GM18858 (cell line): Measurements from ENCODE around the gene PBXIP1.

Source experiments
- ATAC-seq: cut with Tn5 transposase; IDR thresholded peaks from one replicate; pipeline ENCODE4 v1.9.1; 2021; ENCODE audit not compliant: unreplicated experiment

Gene PBXIP1

GRCh38 chr1:154958681-154959425 is 3.0 kb upstream of the PBXIP1 start:
- ATAC-seq, result no peak

- no peak for ATAC-seq
Measured at GRCh38 chr1:154958036-154958435, 2.1 kb upstream of the PBXIP1 start.

DNA sequence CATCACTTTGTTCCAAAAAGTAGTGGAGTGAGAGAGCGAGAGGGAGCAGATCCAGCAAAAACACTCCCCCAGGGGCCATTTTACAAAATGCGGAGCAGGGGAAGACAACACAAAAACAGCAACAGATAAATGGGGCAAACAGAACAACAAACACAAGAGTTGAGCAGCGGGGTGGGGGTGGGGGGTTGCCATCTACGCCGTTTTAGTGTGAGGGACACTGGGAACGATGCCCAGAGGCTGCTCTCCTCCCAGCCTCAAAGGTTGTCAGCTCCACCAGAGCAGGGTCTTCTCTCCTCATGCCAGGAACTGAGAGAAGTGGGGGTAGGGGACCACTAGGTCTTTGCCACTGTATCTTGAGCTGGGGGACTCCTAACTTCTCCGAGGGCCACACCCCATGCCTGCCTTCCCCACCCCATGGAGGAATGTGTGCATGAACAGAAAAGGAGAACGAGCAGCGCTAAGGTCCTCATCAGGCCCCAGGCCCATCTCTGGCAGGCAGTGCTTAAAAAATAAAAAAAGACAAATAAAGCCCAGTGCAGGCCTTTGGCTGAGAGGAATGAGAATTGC is 1.3 kb upstream of the PBXIP1 start:
- ATAC-seq, result no peak

DNA sequence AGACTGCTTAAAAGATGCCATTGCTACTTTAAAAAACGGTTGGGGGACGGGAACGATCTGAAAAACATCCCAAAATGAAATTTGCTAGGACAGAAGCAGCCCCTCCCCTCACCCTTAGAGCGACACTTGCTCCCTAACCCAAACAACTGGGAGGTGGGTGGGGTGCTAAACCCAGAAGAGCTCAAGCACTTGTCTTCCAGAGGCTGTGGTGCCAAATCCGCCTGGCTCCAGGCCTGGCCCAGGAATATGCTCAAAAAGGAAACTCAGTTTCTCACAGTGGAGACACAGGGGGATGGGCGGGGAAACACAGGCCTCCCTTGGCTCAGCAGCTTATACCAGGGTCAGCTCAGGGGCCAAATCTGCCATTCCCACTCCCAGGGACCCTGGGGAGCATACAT is 644 bp upstream of the PBXIP1 start:
- ATAC-seq, result no peak

- no peak for ATAC-seq
Measured at GRCh38 chr1:154955039-154955717, 721 bp downstream of the PBXIP1 start.

- ATAC-seq, result no peak
Measured at GRCh38 chr1:154954541-154954940, 1.4 kb downstream of the PBXIP1 start.

DNA sequence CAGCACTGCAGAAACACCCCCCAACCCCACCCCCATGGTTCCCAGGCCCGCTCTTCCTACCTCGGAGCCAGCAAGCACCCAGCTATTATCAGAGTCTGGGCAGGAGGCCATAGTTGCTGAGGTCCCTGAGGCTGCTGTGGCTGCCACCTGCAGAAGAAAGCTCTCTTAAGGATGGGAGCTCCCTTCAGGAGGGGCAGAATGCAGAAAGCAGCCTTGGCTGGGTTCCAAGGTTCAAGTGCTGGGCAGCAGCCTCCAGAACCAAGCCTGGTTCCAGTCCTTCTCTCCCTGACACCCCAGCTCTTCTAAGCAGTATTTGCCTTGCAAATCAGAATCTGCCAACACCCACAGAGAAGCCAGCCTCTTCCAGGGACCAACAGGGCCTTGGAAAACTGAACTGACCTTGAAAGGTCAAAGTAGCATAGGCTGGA is 2.3 kb downstream of the PBXIP1 start:
- ATAC-seq, result no peak

DNA sequence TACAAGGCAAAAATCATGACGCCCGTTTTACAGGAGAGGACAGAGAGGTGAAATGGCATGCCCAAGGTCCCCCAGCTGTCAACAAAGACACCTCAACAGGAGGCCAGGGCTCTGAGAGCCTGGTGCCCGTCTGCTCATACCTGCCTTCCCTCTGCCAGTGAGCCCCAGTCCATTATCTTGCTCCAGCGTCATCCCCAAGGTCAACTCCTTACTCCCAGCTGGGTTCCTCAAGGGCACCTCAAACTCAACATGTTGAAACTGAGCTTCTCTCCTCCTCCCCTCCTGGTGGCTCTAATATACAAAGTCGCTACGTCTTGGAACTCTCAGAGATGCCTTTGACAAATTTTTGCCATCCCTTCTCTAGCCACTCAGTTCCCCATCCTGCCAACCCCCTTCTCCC is 3.2 kb downstream of the PBXIP1 start:
- no peak for ATAC-seq

DNA sequence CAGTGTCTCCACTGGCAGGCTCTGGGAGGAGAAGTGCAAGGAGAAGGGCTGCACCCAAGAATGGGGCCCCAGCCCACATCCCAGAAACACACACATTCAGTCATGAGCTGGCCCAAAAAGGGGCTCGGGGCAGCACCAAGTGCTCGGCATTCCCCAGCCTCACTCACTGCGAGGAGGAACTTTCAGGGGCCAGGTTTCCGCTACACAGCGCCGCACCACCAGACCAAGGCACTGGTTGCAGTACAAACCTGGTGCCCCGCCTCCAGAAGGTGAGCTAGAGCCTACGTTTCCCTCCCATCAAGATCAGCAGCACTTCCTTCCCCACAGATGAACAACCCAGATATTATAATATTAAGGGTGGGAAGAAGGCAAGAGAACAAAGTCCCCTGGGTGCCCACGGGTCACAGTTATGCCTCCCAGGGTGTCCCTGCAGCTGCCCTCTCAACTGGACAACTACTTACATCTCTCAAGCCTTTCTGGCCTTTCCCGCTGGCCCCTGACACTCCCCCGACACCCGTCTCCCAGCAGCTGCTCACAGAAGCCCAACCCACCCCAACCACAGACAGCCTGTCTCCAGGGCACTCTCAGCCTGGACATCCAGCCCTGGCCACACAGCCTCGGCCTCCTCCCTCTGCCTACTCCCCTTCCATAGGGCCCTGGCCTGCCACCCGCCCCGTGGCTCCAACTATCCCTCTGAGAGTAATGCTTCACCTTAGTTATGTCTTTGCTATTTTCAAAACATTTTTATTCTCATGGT is 3.8 kb downstream of the PBXIP1 start:
- no peak for ATAC-seq

DNA sequence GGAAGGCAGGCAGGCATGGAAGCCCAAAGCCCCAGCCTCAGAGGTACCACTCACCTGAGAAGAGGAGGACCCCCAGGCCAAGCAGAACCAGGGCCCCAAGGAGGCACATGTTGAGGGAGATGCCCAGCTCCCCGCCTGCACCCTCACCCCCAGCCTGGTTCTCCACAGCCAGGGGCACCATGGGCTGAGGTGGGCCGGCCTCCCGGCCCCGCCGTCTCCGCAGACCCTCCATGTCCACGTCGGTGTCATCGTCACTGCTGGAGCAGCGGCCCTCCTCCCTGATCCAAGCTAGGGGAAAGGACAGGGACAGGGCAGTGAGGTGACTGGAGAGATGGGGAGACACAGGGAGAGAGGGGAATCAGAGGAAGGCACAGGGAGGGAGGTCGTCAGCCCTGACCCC is 7.8 kb downstream of the PBXIP1 start:
- ATAC-seq, result no peak

DNA sequence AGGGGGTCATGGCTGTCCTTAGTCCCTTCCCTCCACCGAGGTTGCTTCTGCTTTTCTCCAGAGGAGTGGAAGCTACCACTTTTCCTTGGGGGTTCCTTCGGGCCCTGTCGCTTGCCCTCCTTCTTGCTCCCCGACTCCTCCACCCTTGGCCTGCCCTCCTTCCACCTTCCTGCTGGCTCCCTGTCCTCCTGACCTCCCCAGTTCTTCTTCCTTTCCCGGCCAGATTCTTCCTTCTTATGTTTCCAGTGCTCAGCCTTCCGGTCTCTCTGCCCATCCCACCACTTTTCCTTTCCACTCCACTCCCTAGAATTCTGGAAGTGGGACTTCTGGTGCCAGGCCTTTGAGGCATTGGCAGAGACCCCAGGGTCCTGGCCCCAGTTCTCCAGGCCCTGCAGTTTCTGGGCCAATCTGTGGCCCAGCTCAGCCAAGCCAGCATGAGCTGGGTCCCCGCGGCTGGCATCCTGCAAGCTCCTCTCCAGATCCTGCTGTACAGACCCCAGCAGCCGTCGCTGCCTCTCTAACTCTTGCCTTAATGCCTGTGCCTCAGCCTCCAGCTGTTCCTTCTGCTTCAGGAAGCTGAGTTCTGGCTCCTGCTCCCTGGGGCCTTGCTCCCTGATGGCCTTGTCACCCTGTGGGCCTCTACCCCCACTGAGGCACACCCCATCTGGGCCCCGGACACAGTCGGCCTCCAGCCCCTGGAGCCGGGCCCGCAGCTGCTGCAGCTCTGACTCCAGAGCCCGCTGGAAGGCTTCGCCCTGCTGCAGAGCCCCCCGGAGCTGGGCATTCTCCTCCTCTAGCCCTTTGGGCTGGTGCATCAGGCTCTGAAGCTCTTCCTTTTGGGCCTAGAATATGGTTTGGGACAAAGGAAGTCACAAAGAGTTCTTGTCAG is 9.7 kb downstream of the PBXIP1 start:
- ATAC-seq, result no peak

DNA sequence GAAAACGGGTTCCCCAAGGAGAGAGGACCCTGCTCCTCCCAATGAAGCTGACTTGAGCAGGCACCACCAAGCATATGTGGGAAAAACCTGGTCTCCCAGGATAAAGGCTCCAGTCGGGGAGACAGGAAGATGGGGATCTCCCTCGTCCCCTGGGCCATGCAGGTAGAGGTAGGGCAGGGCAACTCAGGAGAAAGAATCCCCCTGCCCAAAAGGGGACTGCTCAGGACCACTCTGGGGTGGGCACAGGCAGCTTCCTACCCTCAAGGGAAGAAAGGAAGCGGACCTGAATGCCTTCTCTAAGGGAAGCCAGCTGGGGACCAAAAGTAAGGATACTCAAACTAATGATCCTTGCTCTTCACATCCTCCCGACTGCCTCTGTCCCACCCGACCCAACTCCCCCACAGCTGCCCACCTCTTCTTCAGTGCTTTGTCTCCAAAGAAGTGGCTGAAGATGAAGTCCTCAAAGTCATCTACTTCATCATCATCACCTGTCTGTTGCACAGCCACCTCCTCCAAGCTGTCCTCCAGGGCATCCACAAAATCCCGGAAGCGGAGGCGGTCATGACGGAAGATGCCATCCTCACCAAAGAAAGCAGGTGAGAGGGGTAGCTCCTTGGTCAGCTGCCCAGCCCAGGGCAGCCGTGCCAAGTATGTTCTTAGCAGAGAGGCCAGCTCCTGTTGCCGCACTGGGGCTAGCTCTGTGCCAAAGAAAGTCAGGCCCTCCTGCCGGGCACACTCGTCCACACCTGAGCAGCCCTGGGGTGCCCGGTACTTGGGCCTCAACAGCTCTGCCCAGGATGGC is 10.5 kb downstream of the PBXIP1 start:
- ATAC-seq, result no peak

DNA sequence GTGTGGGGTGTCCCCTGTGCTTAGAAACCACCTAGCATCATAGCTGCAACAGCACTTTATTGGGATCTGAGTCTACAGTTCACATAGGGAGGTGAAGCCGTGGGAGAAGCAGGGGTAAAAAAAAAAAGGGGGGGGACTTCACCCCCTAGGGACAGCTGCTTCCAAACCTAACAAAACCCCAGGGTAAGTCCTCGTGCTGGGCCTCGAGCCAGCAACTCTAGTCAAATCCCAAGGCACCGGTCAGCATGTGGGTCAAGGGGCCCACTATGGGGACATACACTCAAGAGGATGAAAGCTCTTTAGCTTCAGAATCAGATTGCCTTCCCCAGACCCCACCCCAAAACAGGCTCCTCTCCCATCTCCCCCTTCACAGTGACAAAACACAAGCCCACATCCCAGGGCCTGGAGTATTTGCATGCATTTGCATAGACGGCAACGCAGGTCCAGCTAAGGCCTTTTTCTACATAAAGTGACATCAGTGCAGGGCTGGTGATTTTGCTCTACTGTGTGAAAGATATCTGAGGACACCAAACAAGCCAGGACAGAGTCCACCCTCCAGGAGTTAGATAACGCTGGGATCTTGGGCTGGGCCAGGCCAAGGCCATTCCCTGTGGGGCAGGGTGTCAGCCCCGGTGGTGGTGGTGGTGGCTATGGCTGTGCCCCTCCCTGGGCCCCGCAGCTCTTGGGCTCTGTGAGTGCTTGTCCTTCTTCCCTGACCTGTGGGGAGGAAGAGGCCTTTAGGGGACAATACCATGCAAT is 11.3 kb downstream of the PBXIP1 start:
- no peak for ATAC-seq

- ATAC-seq, result no peak
Measured at GRCh38 chr1:154943649-154944400, 12.1 kb downstream of the PBXIP1 start.

DNA sequence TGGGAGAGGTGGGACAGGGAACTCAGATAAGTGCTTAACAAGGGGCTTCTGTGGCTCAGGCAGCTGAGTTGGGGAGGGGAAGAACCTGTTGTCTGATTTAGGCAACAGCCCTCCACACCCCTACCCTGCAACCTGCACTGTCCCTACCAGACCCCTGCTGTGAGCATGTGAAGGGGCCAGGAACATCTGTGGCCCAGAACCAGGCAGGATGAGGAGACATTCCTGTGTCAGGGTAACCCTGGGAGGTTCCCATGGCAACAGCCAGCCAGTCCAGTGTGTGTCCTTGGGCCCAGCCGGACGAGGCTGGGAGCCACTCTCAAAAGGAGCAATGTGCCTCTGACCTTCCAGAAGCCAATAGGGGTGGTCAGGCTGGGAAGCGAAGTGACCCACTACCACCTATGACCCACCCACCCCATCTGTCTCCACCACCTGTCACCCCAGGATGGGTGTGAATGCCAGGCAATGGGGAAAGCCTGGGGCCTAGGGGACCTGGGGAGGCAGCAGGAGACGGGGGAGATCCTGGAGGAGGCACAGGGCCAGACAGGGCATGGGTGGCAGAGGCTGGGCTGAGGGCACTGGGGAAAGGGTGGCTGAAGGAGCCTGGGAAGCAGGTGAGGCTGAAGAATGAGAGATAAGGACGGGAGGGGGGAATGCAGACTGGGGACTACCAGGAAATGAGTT is 14.4 kb downstream of the PBXIP1 start:
- no peak for ATAC-seq

GRCh38 chr1:154940651-154941194 is 15.2 kb downstream of the PBXIP1 start:
- no peak for ATAC-seq

DNA sequence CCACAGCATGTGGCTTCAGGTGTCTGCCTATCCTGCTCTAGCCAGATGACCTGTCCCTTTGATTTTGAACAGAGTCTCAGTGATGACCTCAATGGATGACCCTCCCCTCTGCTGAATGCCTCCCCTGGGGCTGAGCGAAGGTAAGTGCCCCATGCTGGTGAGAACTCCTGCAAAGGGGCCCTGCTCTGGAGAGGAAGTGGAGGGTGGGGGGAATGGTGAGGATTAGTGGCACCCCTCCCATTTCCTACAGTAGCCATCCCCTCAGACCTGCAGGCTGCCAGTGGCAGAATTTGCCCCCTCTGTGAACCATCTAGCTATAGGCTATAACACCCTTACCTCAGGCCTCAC is 15.7 kb downstream of the PBXIP1 start:
- ATAC-seq, result no peak
